ENCODE results near the gene BMP7. TPM values are rescaled to one million over a fixed set of nuclear protein-coding genes. Genes with fewer than 3 reads are reported as not detected.

Gene BMP7
- total RNA-seq, 1 experiment from 2014 or later: 43.9 TPM

DNA sequence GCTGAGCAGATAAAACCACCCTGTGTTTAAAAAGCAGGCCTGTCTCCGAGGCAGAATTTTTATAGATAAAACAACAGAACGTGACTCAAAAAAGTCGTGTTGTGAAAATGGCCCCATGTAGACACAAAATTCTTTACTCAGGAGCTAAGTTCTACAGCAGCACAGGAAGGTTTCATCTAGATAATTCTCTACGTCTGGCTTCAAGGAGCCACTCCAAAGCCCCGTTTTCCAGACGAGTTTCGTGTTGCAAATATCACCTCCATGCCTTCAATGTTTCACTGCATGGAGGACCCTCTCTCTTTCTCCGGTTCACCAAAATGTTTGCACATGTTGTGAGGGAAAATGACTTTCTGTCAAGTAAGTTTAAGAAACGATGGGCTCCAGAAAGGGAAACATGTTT, 12.0 kb upstream of the BMP7 start:
- DNase-seq: no peak
- Histone ChIP-seq H3K27me3 (ENCODE audit: control insufficient read depth, insufficient read depth, low read length) (no peaks in the 10 kb centered on the region), H3K4me3 (ENCODE audit: insufficient read depth, low read depth, low read length) (no peak overlapping the region), H3K36me3 (replicated peaks; ENCODE audit: control insufficient read depth, insufficient read depth, low read length) (no peaks in the 10 kb centered on the region)

- no peaks in the 10 kb centered on the region for H3K36me3 ChIP-seq (replicated peaks; ENCODE audit: control insufficient read depth, insufficient read depth, low read length)
- H3K27me3 ChIP-seq (ENCODE audit: control insufficient read depth, insufficient read depth, low read length): no peaks in the 10 kb centered on the region
- no peak overlapping the region for H3K4me3 ChIP-seq (ENCODE audit: insufficient read depth, low read depth, low read length)
- no peak for DNase-seq
Measured at GRCh38 chr20:57277398-57278105, 11.1 kb upstream of the BMP7 start.

DNA sequence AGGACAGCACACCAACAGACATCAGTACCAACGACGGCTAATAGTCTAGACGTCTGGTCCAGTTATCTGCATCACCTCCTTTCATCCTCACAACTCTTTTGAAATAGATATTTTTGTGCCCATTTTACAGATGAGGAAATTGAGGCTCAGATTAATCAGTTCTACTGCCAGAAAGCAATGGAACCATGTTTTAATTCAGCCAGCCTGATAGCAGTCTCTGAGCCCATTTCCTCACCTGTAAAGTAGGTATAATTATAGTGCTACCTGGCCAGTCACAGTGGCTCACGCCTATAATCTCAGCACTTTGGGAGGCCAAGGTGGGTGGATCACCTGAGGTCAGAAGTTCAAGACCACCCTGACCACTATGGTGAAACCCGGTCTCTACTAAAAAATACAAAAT, 9.8 kb upstream of the BMP7 start:
- H3K27me3 ChIP-seq (ENCODE audit: control insufficient read depth, insufficient read depth, low read length): no peaks in the 10 kb centered on the region
- H3K36me3 ChIP-seq (replicated peaks; ENCODE audit: control insufficient read depth, insufficient read depth, low read length): no peaks in the 10 kb centered on the region
- H3K4me3 ChIP-seq (ENCODE audit: insufficient read depth, low read depth, low read length): no peak overlapping the region
- DNase-seq: no peak

- no peaks in the 10 kb centered on the region for H3K36me3 ChIP-seq (replicated peaks; ENCODE audit: control insufficient read depth, insufficient read depth, low read length)
- no peak overlapping the region for H3K4me3 ChIP-seq (ENCODE audit: insufficient read depth, low read depth, low read length)
- no peaks in the 10 kb centered on the region for H3K27me3 ChIP-seq (ENCODE audit: control insufficient read depth, insufficient read depth, low read length)
- no peak for DNase-seq
Measured at GRCh38 chr20:57275813-57276212, 9.4 kb upstream of the BMP7 start.

GRCh38 chr20:57275334-57275733, 8.9 kb upstream of the BMP7 start:
- no peak overlapping the region for H3K4me3 ChIP-seq (ENCODE audit: insufficient read depth, low read depth, low read length)

DNA sequence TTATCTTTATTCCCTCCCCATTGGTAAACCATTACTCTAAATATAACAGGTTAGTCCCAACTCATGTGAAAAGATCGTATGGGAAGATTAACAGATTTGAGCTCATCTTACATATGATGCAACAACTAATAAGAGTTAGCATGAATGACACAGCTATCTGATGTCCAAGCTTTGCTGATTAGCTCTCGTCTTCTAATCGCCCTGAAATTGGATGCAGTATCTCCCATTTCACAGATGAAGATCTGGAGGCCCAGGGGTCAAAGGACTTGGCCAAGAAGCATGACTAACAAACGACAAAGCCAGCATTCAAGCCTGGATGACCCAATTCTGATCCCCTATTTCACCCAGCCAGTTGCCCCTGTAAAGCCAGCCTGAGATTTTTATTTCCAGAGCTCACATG, 8.4 kb upstream of the BMP7 start:
- Histone ChIP-seq H3K4me3 (ENCODE audit: insufficient read depth, low read depth, low read length) (no peak overlapping the region), H3K27me3 (ENCODE audit: control insufficient read depth, insufficient read depth, low read length) (peaks cover under 1% of the 10 kb centered on the region; the same call in 1 of the 2 replicates), H3K36me3 (replicated peaks; ENCODE audit: control insufficient read depth, insufficient read depth, low read length) (no peaks in the 10 kb centered on the region)
- DNase-seq: no peak

More at GRCh38 chr20:57275334-57275733, 8.9 kb upstream of the BMP7 start:
- no peak for DNase-seq
- H3K27me3 ChIP-seq (ENCODE audit: control insufficient read depth, insufficient read depth, low read length): no peaks in the 10 kb centered on the region; the same call in 1 of the 2 replicates
- H3K36me3 ChIP-seq (replicated peaks; ENCODE audit: control insufficient read depth, insufficient read depth, low read length): no peaks in the 10 kb centered on the region

GRCh38 chr20:57274299-57274698, 7.9 kb upstream of the BMP7 start:
- Histone ChIP-seq H3K36me3 (replicated peaks; ENCODE audit: control insufficient read depth, insufficient read depth, low read length) (no peaks in the 10 kb centered on the region), H3K27me3 (ENCODE audit: control insufficient read depth, insufficient read depth, low read length) (peaks cover 4% of the 10 kb centered on the region; the same call in 1 of the 2 replicates), H3K4me3 (ENCODE audit: insufficient read depth, low read depth, low read length) (no peak overlapping the region)
- DNase-seq: no peak

DNA sequence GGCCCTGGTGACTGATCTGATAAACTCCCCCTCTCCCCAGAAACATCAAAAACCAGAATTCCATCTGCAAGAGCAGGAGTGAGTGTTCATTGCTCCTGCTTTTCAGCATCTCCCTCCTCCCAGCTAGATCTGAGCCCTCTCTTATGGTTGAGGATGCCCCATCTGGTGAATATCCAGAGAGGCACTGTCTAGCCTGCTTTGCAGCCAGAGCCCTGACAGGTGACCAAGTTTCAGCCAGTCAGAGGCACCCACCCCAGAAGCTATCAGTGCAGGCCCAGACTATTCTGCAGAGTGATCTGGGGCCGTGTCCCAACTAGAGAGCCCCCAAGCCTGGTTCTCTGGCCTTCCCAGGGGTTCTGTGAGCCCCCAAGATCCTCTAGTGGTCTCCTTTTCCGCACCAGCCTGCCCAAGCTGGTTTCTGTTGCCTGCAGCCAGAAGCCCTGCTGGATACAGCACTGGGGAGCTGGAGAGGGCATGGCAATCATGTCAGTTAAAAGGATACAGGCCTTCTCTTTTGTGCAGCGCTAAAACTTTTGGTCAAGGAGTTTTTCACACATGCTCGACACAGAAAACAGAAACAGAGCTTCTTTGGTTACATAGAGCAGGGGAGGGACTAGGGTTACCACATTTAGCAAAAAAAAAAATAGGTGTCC, 6.6 kb upstream of the BMP7 start:
- Histone ChIP-seq H3K27me3 (ENCODE audit: control insufficient read depth, insufficient read depth, low read length) (peaks cover 16% of the 10 kb centered on the region), H3K4me3 (ENCODE audit: insufficient read depth, low read depth, low read length) (no peak overlapping the region), H3K36me3 (replicated peaks; ENCODE audit: control insufficient read depth, insufficient read depth, low read length) (no peaks in the 10 kb centered on the region)
- DNase-seq: no peak

DNA sequence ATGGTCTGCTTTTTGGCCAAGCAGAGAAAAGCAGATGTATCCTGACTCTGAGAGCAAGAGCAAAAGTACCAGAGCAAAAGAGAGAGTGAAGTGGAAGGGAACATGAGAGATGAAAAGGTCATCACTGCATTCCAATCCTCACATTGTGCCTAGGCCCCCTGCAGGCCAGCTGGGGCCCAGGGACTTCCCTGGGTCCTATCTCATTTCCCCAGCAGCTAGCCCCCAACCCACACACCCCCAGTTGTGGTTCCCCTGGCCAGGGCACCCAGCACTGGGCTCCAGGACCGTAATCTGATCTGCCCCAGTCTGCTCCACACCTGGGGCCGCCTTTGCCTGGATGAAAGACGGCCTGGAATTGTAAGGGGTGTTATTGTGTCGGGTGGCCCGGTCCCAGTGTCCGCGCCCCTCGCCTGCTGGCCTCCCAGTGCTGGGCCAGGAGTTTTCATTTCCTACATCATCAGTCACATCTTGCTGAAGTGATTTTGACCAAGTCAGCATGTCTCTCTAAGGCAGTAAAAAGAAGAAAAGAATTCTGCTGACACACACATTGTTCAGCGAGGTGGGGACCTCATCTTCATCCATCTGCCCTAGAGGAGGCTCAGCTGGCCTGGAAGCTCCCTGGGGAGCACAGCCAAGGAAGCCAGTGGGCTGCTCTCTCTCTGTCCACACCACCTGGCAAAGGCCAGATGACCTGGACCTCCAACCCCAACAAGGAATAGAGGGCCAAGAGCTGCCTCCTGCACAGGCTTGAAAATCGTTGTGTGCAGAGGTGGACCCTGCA, 4.0 kb upstream of the BMP7 start:
- peaks cover 40% of the 10 kb centered on the region for H3K27me3 ChIP-seq (ENCODE audit: control insufficient read depth, insufficient read depth, low read length)
- no peaks in the 10 kb centered on the region for H3K36me3 ChIP-seq (replicated peaks; ENCODE audit: control insufficient read depth, insufficient read depth, low read length)
- H3K4me3 ChIP-seq (ENCODE audit: insufficient read depth, low read depth, low read length): no peak overlapping the region
- DNase-seq: peak; percentile 78

GRCh38 chr20:57269148-57269984, 2.9 kb upstream of the BMP7 start:
- peak; percentile 62 for DNase-seq
- H3K27me3 ChIP-seq (ENCODE audit: control insufficient read depth, insufficient read depth, low read length): peaks cover 48% of the 10 kb centered on the region
- H3K36me3 ChIP-seq (replicated peaks; ENCODE audit: control insufficient read depth, insufficient read depth, low read length): no peaks in the 10 kb centered on the region
- H3K4me3 ChIP-seq (ENCODE audit: insufficient read depth, low read depth, low read length): no peak overlapping the region

GRCh38 chr20:57268399-57269076, 2.1 kb upstream of the BMP7 start:
- no peaks in the 10 kb centered on the region for H3K36me3 ChIP-seq (replicated peaks; ENCODE audit: control insufficient read depth, insufficient read depth, low read length)
- DNase-seq: no peak
- peaks cover 56% of the 10 kb centered on the region for H3K27me3 ChIP-seq (ENCODE audit: control insufficient read depth, insufficient read depth, low read length)
- H3K4me3 ChIP-seq (ENCODE audit: insufficient read depth, low read depth, low read length): no peak overlapping the region

DNA sequence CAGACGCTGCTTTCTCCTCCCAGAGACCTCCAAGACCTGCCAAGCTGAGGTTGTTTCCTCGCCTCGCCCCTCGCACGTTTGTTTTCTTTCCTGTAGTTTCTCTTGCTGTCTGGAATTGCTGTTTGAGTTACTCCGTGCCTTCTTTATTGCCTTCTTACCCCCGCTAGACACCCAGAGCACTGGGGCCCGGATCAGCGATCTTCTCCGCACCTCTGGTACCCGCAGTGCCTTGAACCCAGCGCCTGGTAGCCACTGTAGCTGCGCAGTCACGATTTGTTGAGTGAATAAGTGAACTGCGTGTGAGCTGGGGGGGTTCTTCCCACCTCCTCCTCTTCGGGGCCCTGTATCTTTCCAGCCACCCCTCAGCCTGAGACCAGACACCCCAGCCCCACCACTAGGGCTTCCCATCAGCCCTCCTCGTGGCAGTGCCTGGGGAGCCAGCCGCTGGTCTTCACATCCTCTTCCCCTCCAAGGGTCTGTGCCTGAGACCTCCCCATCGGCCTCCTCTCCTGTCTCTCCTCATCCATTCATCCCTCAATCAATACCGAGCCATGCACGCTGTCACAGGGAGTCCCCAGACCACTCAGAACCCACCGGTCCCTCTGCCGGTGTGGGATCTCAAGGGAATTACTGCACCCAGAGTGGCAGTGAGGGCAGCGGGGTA, 849 bp upstream of the BMP7 start:
- peaks cover 56% of the 10 kb centered on the region for H3K27me3 ChIP-seq (ENCODE audit: control insufficient read depth, insufficient read depth, low read length)
- peak overlapping the region; percentile 76 for H3K4me3 ChIP-seq (ENCODE audit: insufficient read depth, low read depth, low read length)
- no peaks in the 10 kb centered on the region for H3K36me3 ChIP-seq (replicated peaks; ENCODE audit: control insufficient read depth, insufficient read depth, low read length)
- DNase-seq: peak; percentile 59

GRCh38 chr20:57265997-57266290, 497 bp downstream of the BMP7 start:
- Histone ChIP-seq H3K27me3 (ENCODE audit: control insufficient read depth, insufficient read depth, low read length) (peaks cover 57% of the 10 kb centered on the region), H3K36me3 (replicated peaks; ENCODE audit: control insufficient read depth, insufficient read depth, low read length) (no peaks in the 10 kb centered on the region), H3K4me3 (ENCODE audit: insufficient read depth, low read depth, low read length) (peak overlapping the region; percentile 76)
- DNase-seq: no peak
